Neuron (in vitro differentiated cells): ENCODE results near the gene TRIM50.

Source experiments
- H2AFZ ChIP-seq: one replicate; pipeline ENCODE4 v1.6.1; 2013; ENCODE audit warnings: low read depth, mild to moderate bottlenecking, inconsistent platforms, low read length, moderate library complexity
- H3K27me3 ChIP-seq: one replicate; pipeline ENCODE4 v1.6.1; 2013; ENCODE audit warnings: low read length; ENCODE audit not compliant: insufficient read depth
- H3K36me3 ChIP-seq: one replicate; pipeline ENCODE4 v1.6.1; 2013; ENCODE audit warnings: low read length; ENCODE audit not compliant: insufficient read depth
- H3K4me1 ChIP-seq: one replicate; pipeline ENCODE4 v1.6.1; 2013; ENCODE audit warnings: low read length; ENCODE audit not compliant: insufficient read depth
- H3K4me3 ChIP-seq: 2 replicates; pipeline ENCODE4 v1.5.1; 2013; ENCODE audit warnings: mild to moderate bottlenecking, low read length, moderate library complexity
- H3K9me3 ChIP-seq: one replicate; pipeline ENCODE4 v1.6.1; 2013; ENCODE audit warnings: low read length

TRIM50 gene

DNA sequence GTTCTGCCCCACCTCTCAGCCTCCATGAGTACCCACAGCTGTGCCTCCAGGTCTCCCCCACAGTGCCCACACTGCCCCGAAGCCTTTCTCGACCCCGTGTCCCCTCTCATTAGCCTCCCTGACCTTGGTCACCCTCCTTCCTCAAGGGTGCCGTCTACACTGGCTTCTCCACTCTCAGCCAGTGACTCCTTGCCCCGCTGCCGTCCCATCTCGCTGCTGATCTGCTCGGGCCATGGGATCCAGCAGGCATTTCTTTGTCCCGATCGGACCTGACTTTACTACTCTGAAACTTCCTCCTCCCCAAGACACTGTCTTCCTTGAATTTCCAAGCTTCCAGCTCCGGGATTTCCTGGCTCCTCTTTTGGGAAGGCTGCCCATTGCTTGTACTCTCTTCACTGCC, 31.4 kb upstream of the TRIM50 start:
- no peak overlapping the region for H2AFZ ChIP-seq
- H3K36me3 ChIP-seq = no peaks in the 10 kb centered on the region
- no peaks in the 10 kb centered on the region for H3K9me3 ChIP-seq
- H3K4me3 ChIP-seq = no peak overlapping the region
- H3K27me3 ChIP-seq = peaks cover 3% of the 10 kb centered on the region
- peaks cover 3% of the 10 kb centered on the region for H3K4me1 ChIP-seq

DNA sequence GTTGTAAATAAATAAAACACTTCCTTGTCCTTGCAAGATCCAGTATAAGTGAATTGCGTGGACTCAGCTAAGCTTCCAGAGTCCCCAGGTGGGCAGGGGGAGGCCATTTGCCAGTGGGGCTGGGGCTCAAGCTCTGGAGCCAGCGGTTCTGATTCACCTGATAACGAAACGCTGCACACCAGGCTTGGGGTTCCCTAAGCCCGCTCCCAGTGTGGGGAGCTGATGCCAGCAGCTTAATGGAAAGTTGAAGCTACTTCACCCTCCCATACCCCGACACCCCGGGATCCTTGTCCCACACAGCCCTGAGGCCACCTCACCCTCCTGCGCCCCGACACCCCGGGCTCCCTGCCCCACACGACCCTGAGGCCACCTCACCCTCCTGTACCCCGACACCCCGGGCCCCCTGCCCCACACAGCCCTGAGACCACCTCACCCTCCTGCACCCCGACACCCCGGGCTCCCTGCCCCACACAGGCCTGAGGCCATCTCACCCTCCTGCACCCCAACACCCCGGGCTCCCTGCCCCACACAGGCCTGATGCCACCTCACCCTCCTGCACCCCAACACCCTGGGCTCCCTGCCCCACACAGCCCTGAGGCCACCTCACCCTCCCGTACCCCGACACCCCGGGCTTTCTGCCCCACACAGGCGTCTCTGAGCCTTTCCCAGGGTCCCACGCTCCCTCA, 30.9 kb upstream of the TRIM50 start:
- no peak overlapping the region for H3K4me3 ChIP-seq
- peaks cover 3% of the 10 kb centered on the region for H3K4me1 ChIP-seq
- no peaks in the 10 kb centered on the region for H3K36me3 ChIP-seq
- H2AFZ ChIP-seq = no peak overlapping the region
- H3K27me3 ChIP-seq = peaks cover 3% of the 10 kb centered on the region
- no peaks in the 10 kb centered on the region for H3K9me3 ChIP-seq

DNA sequence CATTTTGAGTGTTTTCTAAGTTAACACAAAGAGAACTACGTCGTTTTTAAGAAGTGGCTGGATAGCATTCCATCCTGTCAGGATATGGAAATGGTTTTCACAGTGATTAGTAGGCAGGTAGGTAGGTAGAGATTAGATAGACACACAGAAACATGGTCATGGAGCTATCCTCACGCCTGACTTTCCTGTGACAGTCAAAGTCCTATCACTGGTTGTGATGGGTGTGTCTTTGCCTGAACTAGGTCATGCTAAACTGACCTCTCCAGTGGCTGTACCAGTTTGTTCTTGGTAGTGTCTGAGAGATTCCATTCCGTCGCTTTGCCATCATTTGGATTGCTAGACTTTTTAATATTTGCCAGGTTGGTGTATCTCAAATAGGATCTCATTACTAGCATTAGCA, 28.3 kb upstream of the TRIM50 start:
- H3K4me3 ChIP-seq = no peak overlapping the region
- peaks cover 6% of the 10 kb centered on the region for H3K9me3 ChIP-seq
- no peaks in the 10 kb centered on the region for H3K27me3 ChIP-seq
- no peaks in the 10 kb centered on the region for H3K36me3 ChIP-seq
- no peak overlapping the region for H2AFZ ChIP-seq
- H3K4me1 ChIP-seq = peaks cover 3% of the 10 kb centered on the region

- Histone ChIP-seq H3K4me1 (peaks cover 9% of the 10 kb centered on the region), H3K27me3 (no peaks in the 10 kb centered on the region), H3K4me3 (no peak overlapping the region), H3K9me3 (peaks cover 6% of the 10 kb centered on the region), H3K36me3 (no peaks in the 10 kb centered on the region), H2AFZ (no peak overlapping the region)
These were observed 26.9 kb upstream of the TRIM50 start for GRCh38 chr7:73354821-73355220.

DNA sequence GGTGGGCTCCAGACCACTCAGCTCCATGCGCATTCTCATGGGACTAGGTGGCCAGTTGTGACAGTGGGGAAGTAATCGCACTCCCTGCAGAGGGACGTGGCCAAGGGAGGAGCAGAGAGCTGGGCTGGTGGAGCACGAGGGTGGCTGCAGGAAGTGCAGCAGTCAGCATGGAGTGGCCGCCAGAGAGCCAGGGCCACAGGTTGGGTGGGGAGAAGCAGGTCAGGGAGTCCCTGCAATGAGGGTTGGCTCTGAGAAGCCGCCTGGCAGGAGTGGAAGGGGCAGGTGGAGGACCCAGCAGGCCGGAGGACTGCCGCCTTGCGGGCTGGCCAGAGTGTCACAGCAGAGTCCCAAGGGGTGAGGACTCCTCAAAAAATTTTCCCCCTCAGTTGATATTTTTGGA, 26.3 kb upstream of the TRIM50 start:
- no peak overlapping the region for H2AFZ ChIP-seq
- H3K27me3 ChIP-seq = no peaks in the 10 kb centered on the region
- peaks cover 11% of the 10 kb centered on the region for H3K4me1 ChIP-seq
- no peaks in the 10 kb centered on the region for H3K36me3 ChIP-seq
- H3K4me3 ChIP-seq = no peak overlapping the region
- peaks cover 6% of the 10 kb centered on the region for H3K9me3 ChIP-seq

GRCh38 chr7:73353243-73353642, 25.4 kb upstream of the TRIM50 start:
- H3K4me1 ChIP-seq = peaks cover 11% of the 10 kb centered on the region
- no peak overlapping the region for H2AFZ ChIP-seq
- peaks cover 6% of the 10 kb centered on the region for H3K9me3 ChIP-seq
- H3K4me3 ChIP-seq = no peak overlapping the region
- no peaks in the 10 kb centered on the region for H3K27me3 ChIP-seq
- H3K36me3 ChIP-seq = no peaks in the 10 kb centered on the region

DNA sequence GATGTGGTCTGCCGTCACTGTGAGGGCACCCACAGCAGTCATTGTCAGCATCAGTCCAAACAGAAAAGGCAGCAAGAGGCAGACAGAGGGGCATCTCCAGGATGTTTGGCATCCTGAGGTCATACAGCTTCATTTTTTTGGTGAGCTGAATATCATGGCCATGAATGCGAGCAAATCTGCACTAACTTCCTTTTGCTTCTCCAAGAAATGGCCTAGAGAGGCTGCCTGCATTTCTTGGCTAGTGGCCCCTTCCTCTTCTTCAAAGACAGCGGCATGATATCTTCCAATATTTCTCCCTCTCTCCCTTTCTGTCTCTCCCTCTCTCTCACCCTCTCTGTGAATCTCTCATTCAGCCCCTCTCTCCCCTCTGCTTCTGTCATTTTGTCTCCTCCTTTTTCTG, 24.9 kb upstream of the TRIM50 start:
- Histone ChIP-seq H3K4me1 (peaks cover 8% of the 10 kb centered on the region), H3K36me3 (no peaks in the 10 kb centered on the region), H3K9me3 (peaks cover 6% of the 10 kb centered on the region), H2AFZ (no peak overlapping the region), H3K27me3 (no peaks in the 10 kb centered on the region), H3K4me3 (no peak overlapping the region)

DNA sequence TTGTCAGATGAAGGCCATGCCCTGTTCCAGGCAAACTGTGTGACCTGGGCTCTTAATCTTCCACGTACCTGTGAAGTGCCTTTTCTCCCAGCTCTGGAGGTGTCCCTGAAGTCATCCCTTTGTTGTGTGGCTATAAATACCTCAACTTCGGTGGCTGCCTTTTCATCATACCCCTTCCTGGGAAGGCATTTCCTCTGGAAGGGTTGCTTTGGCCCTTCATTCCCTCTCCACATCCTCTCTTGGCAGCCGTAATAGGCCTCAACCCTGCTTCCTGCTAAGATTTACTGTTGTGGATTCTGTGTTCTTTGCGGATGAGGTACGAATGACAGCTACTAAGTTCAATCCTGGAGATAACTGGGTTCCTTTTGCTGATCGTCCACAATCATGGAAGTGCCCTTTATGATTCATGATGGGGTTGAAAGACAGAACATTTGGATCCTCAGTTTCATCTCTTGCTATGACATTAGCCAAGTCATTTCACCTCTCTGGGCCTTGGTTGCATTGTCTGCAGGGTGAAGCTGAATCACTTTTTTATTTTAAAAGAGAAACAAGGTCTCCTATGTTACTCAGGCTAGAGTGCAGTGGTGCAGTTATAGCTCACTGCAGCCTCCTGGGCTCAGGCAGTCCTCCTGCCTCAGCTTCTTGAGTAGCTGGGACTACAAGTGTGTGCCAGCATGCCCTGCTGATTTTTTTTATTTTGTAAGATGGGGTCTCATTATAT, 23.7 kb upstream of the TRIM50 start:
- Histone ChIP-seq H3K36me3 (no peaks in the 10 kb centered on the region), H3K4me1 (peaks cover 8% of the 10 kb centered on the region), H3K27me3 (no peaks in the 10 kb centered on the region), H3K4me3 (no peak overlapping the region), H2AFZ (no peak overlapping the region), H3K9me3 (peaks cover 6% of the 10 kb centered on the region)

- H2AFZ ChIP-seq = no peak overlapping the region
- H3K9me3 ChIP-seq = peaks cover 6% of the 10 kb centered on the region
- H3K36me3 ChIP-seq = no peaks in the 10 kb centered on the region
- H3K4me1 ChIP-seq = peaks cover 8% of the 10 kb centered on the region
- H3K4me3 ChIP-seq = no peak overlapping the region
- H3K27me3 ChIP-seq = no peaks in the 10 kb centered on the region
These were observed 22.6 kb upstream of the TRIM50 start for GRCh38 chr7:73350306-73351068.

DNA sequence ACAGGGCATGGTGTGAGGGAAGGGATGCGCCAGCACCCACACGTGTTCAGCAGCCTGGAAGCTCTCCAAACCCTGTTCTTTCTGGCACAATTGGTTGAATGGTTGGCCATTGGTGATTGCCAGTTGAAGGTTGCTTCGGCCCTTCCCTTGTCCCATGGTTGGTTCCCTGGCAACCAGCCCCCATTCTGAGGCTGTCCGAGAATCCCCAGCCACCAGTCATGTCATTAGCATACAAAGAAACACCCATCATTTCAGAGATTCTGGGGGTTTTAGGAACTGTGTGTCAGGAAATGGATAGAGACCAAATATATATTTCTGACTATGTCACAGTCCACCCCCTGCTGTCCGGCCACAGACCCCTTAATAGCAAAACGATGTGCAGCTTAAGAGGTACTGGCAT, 21.9 kb upstream of the TRIM50 start:
- H2AFZ ChIP-seq = no peak overlapping the region
- peaks cover 8% of the 10 kb centered on the region for H3K4me1 ChIP-seq
- H3K4me3 ChIP-seq = no peak overlapping the region
- H3K9me3 ChIP-seq = peaks cover 6% of the 10 kb centered on the region
- no peaks in the 10 kb centered on the region for H3K27me3 ChIP-seq
- no peaks in the 10 kb centered on the region for H3K36me3 ChIP-seq

GRCh38 chr7:73345951-73346350, 18.1 kb upstream of the TRIM50 start:
- Histone ChIP-seq H3K9me3 (no peaks in the 10 kb centered on the region), H3K4me1 (peaks cover 11% of the 10 kb centered on the region), H2AFZ (no peak overlapping the region), H3K27me3 (no peaks in the 10 kb centered on the region), H3K4me3 (no peak overlapping the region), H3K36me3 (no peaks in the 10 kb centered on the region)

- Histone ChIP-seq H3K9me3 (no peaks in the 10 kb centered on the region), H3K4me3 (no peak overlapping the region), H3K27me3 (no peaks in the 10 kb centered on the region), H3K36me3 (no peaks in the 10 kb centered on the region), H3K4me1 (peaks cover 11% of the 10 kb centered on the region), H2AFZ (no peak overlapping the region)
These were observed 17.7 kb upstream of the TRIM50 start for GRCh38 chr7:73345538-73345937.

- Histone ChIP-seq H2AFZ (no peak overlapping the region), H3K4me1 (peaks cover 4% of the 10 kb centered on the region), H3K27me3 (no peaks in the 10 kb centered on the region), H3K4me3 (no peak overlapping the region), H3K9me3 (no peaks in the 10 kb centered on the region), H3K36me3 (no peaks in the 10 kb centered on the region)
These were observed 15.9 kb upstream of the TRIM50 start for GRCh38 chr7:73343671-73344380.
